IMR-90 (cell line): ENCODE measurements around the gene MAS1. TPM values are rescaled to one million over a fixed set of nuclear protein-coding genes. Genes with fewer than 3 reads are reported as not detected.

Experiments used
- ATAC-seq: fragments of 200-7000 bp; cut with Tn5 transposase; 2 replicates; pipeline ENCODE4 v1.9.1; 2020; ENCODE audit warnings: low read depth, mild to moderate bottlenecking, moderate library complexity
- BruUV-seq: library from RNA; stranded (reverse); fragments of 400-500 nt; replicated peaks from 2 replicates; lab custom pipeline; 2021; lab: Mats Ljungman, UMichigan
- CTCF ChIA-PET: fragments of 300-600 bp; formaldehyde crosslinking; extraction: SDS; loops from one replicate; lab custom pipeline; 2021; ENCODE audit warnings: antibody characterized with exemption; lab: Yijun Ruan, JAX
- POLR2A ChIA-PET: fragments of 300-600 bp; sonication (Branson Sonifier 250); formaldehyde crosslinking; loops from one replicate; lab custom pipeline; 2022; ENCODE audit warnings: antibody characterized with exemption; ENCODE audit not compliant: unreplicated experiment; lab: Charles Lee
- DNase-seq: peaks from one replicate; pipeline ENCODE4 v3.0.0; 2013
- H2AFZ ChIP-seq: replicated peaks from 2 replicates; pipeline ENCODE3; 2013; ENCODE audit warnings: low read length, mild to moderate bottlenecking; ENCODE audit not compliant: poor library complexity
- H2AK5ac ChIP-seq: 2 replicates; pipeline ENCODE4 v1.6.1; 2013; ENCODE audit warnings: low read depth, low read length, inconsistent platforms
- H2AK9ac ChIP-seq: replicated peaks from 2 replicates; pipeline ENCODE3; 2013; ENCODE audit warnings: mild to moderate bottlenecking, low read depth, low read length, moderate library complexity; ENCODE audit not compliant: poor library complexity
- H2BK120ac ChIP-seq: 2 replicates; pipeline ENCODE4 v1.6.1; 2013; ENCODE audit warnings: low read depth, low read length, inconsistent platforms
- H2BK15ac ChIP-seq: 3 replicates; pipeline ENCODE4 v1.6.1; 2013; ENCODE audit warnings: low read depth, low read length, inconsistent platforms
- H2BK20ac ChIP-seq: 2 replicates; pipeline ENCODE4 v1.6.1; 2013; ENCODE audit warnings: low read depth, mild to moderate bottlenecking, inconsistent platforms, low read length, moderate library complexity
- H2BK5ac ChIP-seq: 2 replicates; pipeline ENCODE4 v1.6.1; 2013; ENCODE audit warnings: mild to moderate bottlenecking, low read depth, low read length, inconsistent platforms; ENCODE audit not compliant: poor library complexity, severe bottlenecking
- H3K14ac ChIP-seq: replicated peaks from 2 replicates; pipeline ENCODE4 v1.6.1; 2013; ENCODE audit warnings: low read depth, low read length, inconsistent platforms
- H3K18ac ChIP-seq: 2 replicates; pipeline ENCODE4 v1.6.1; 2013; ENCODE audit warnings: low read depth, low read length, control low read depth
- H3K23ac ChIP-seq: 2 replicates; pipeline ENCODE4 v1.6.1; 2013; ENCODE audit warnings: low read depth, low read length, inconsistent platforms
- H3K27ac ChIP-seq: 2 replicates; pipeline ENCODE4 v1.5.1; 2013; ENCODE audit warnings: mild to moderate bottlenecking, control low read depth, low read length; ENCODE audit not compliant: insufficient read depth
- H3K27me3 ChIP-seq: 2 replicates; pipeline ENCODE4 v1.6.1; 2013; ENCODE audit warnings: low read length; ENCODE audit not compliant: control insufficient read depth, insufficient read depth
- H3K36me3 ChIP-seq: 2 replicates; pipeline ENCODE4 v1.6.1; 2013; ENCODE audit warnings: low read length, mixed read lengths; ENCODE audit not compliant: control insufficient read depth, insufficient read depth
- H3K4ac ChIP-seq: 2 replicates; pipeline ENCODE4 v1.6.1; 2013; ENCODE audit warnings: low read depth, low read length, inconsistent platforms
- H3K4me1 ChIP-seq: 2 replicates; pipeline ENCODE4 v1.6.1; 2013; ENCODE audit warnings: low read length, mixed read lengths; ENCODE audit not compliant: control insufficient read depth, insufficient read depth
- H3K4me2 ChIP-seq: 2 replicates; pipeline ENCODE4 v1.6.1; 2013; ENCODE audit warnings: low read depth, mild to moderate bottlenecking, control low read depth, low read length, moderate library complexity
- H3K4me3 ChIP-seq: 2 replicates; pipeline ENCODE4 v1.5.1; 2013; ENCODE audit warnings: low read depth, mild to moderate bottlenecking, control low read depth, low read length, moderate library complexity; ENCODE audit not compliant: insufficient read depth
- H3K56ac ChIP-seq: 2 replicates; pipeline ENCODE4 v1.6.1; 2013; ENCODE audit warnings: low read length, inconsistent platforms; ENCODE audit not compliant: insufficient read depth; ENCODE audit errors: extremely low read depth
- H3K79me1 ChIP-seq, 2 experiments: 2 replicates each; pipeline ENCODE4 v1.6.1; 2013; ENCODE audit warnings: low read length in 2 of 2, inconsistent platforms in 1 of 2, low read depth in 1 of 2
- H3K9ac ChIP-seq: 2 replicates; pipeline ENCODE4 v1.6.1; 2013; ENCODE audit warnings: low read depth, low read length, control low read depth
- H3K9me1 ChIP-seq: 2 replicates; pipeline ENCODE4 v1.6.1; 2013; ENCODE audit warnings: low read length, inconsistent platforms; ENCODE audit not compliant: insufficient read depth
- H3K9me3 ChIP-seq: 2 replicates; pipeline ENCODE4 v1.6.1; 2013; ENCODE audit warnings: low read length; ENCODE audit not compliant: control insufficient read depth, insufficient read depth
- H4K20me1 ChIP-seq: 2 replicates; pipeline ENCODE4 v1.6.1; 2013; ENCODE audit warnings: low read length, inconsistent platforms; ENCODE audit not compliant: insufficient read depth
- H4K5ac ChIP-seq: 2 replicates; pipeline ENCODE4 v1.6.1; 2013; ENCODE audit warnings: mild to moderate bottlenecking, low read depth, low read length, control low read depth
- H4K8ac ChIP-seq, 2 experiments: 2 replicates each; pipeline ENCODE4 v1.6.1; 2013; ENCODE audit warnings: low read depth in 2 of 2, low read length in 2 of 2, control low read depth in 1 of 2, inconsistent platforms in 1 of 2
- H4K91ac ChIP-seq: 2 replicates; pipeline ENCODE4 v1.6.1; 2013; ENCODE audit warnings: low read depth, low read length, inconsistent platforms; ENCODE audit not compliant: insufficient read depth
- BHLHE40 ChIP-seq: fragments of 150-350 bp; IDR thresholded peaks from 2 replicates; pipeline ENCODE4 v1.6.1; 2016; ENCODE audit warnings: mild to moderate bottlenecking, low read depth, low read length
- CEBPB ChIP-seq: IDR thresholded peaks from 2 replicates; pipeline ENCODE4 v1.6.1; 2012; ENCODE audit warnings: low read depth, low read length, improper control_type of control experiment
- CHD1 ChIP-seq: IDR thresholded peaks from 2 replicates; pipeline ENCODE4 v1.6.1; 2012; ENCODE audit warnings: low read depth, low read length, improper control_type of control experiment
- FOS ChIP-seq: fragments of 150-350 bp; IDR thresholded peaks from 2 replicates; pipeline ENCODE4 v1.6.1; 2016; ENCODE audit warnings: low read depth, low read length
- MAFK ChIP-seq: IDR thresholded peaks from 2 replicates; pipeline ENCODE4 v1.6.1; 2012; ENCODE audit warnings: low read depth, low read length, improper control_type of control experiment
- MAZ ChIP-seq: IDR thresholded peaks from 2 replicates; pipeline ENCODE4 v1.6.1; 2012; ENCODE audit warnings: low read depth, mild to moderate bottlenecking, low read length, improper control_type of control experiment, moderate library complexity, borderline replicate concordance
- MXI1 ChIP-seq: IDR thresholded peaks from 2 replicates; pipeline ENCODE4 v1.6.1; 2012; ENCODE audit warnings: low read depth, mild to moderate bottlenecking, low read length, moderate library complexity, borderline replicate concordance
- NFE2L2 ChIP-seq: fragments of 150-350 bp; IDR thresholded peaks from 2 replicates; pipeline ENCODE4 v1.6.1; 2016; ENCODE audit warnings: low read depth, mild to moderate bottlenecking, low read length
- POLR2A ChIP-seq: IDR thresholded peaks from 2 replicates; pipeline ENCODE4 v1.6.1; 2012; ENCODE audit warnings: mild to moderate bottlenecking, low read depth, low read length
- RAD21 ChIP-seq: IDR thresholded peaks from 2 replicates; pipeline ENCODE4 v1.6.1; 2012; ENCODE audit warnings: low read length, improper control_type of control experiment
- RCOR1 ChIP-seq: IDR thresholded peaks from 2 replicates; pipeline ENCODE4 v1.6.1; 2012; ENCODE audit warnings: mild to moderate bottlenecking, low read length, improper control_type of control experiment; ENCODE audit not compliant: insufficient replicate concordance
- RFX5 ChIP-seq: IDR thresholded peaks from 2 replicates; pipeline ENCODE4 v1.8.0; 2012; ENCODE audit warnings: low read depth, mild to moderate bottlenecking, low read length, moderate library complexity
- SMC3 ChIP-seq: fragments of 150-350 bp; IDR thresholded peaks from 2 replicates; pipeline ENCODE4 v1.6.1; 2016; ENCODE audit warnings: low read depth, mild to moderate bottlenecking, antibody characterized with exemption, low read length, moderate library complexity
- WGBS, 2 experiments: methylation state at CpG; one replicate each; pipeline versions ENCODE4 v1.1.5 to v1.1.7; 2013; ENCODE audit warnings: missing lambda C conversion rate in 2 of 2; ENCODE audit not compliant: insufficient read length in 1 of 2; ENCODE audit errors: extremely low coverage in 2 of 2; 5-methylcytosine and 5-hydroxymethylcytosine counted together
- dilution Hi-C: fragments of 300-500 bp; cut with HindIII; formaldehyde crosslinking; loops from one replicate; pipeline ENCODE4 v1.14.3; 2018; ENCODE audit warnings: low sequenced_read_pairs; ENCODE audit not compliant: unreplicated experiment
- in situ Hi-C: fragments of 300-500 bp; cut with MboI; formaldehyde crosslinking; loops from 3 replicates; pipeline ENCODE4 v1.14.3; 2019; ENCODE audit warnings: low sequenced_read_pairs, inconsistent platforms, mixed read lengths
- intact Hi-C: fragments of 100-400 bp; cut with micrococcal nuclease; formaldehyde crosslinking; loops from 2 replicates; pipeline ENCODE4 v1.10.0; 2022
- polyA plus RNA-seq, 3 experiments: library from polyadenylated mRNA; depleted of rRNA; stranded (reverse); fragments of >200 nt; gene quantifications; 2 replicates each; pipeline ENCODE4 v1.2.3, GENCODE V29; 2012; ENCODE audit warnings: low replicate concordance in 1 of 3
- total RNA-seq: library from RNA; depleted of rRNA; stranded (reverse); fragments of >200 nt; gene quantifications from 2 replicates; pipeline ENCODE4 v1.2.3, GENCODE V29; 2012
- TF ChIP-seq, protein P1 (sequence below): conservative IDR thresholded peaks from 2 replicates; pipeline ENCODE4 v1.5.1; 2012; ENCODE audit warnings: mild to moderate bottlenecking, low read depth, low read length, improper control_type of control experiment
- TF ChIP-seq, protein P2 (sequence below): fragments of 150-350 bp; IDR thresholded peaks from 2 replicates; pipeline ENCODE4 v1.6.1; 2016; ENCODE audit warnings: low read depth, mild to moderate bottlenecking, low read length, moderate library complexity, borderline replicate concordance
- TF ChIP-seq, protein P3 (sequence below): fragments of 150-350 bp; IDR thresholded peaks from 2 replicates; pipeline ENCODE4 v1.6.1; 2017; ENCODE audit warnings: mild to moderate bottlenecking, antibody characterized with exemption, low read length, low read depth

MAS1 gene
- total and polyA plus RNA-seq, 2 of the 4 experiments (the other 2 are of a cell fraction) = under 0.01 TPM; not detected in 1

DNA sequence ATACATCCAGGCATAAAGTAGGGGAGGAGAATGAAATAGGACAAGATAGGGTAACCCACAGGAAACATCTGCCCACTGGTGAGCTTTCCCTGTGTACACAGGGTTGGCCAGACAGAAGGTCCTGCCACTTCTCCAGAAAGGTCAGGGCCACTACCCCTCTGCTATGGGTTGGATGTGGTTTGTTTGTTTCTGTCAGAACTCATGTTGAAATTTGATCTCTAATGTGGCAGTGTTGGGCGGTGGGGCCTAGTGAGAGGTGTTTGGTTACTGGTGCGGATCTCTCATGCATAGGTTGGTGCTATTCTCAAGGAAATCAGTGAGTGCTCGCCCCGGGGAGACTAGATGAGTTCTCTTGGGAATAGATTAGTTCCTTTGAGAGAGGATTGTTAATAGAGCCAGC lies 15.6 kb upstream of the MAS1 start:
- ATAC-seq = no peak
- Histone ChIP-seq H3K56ac (no peak overlapping the region), H3K18ac (no peak overlapping the region), H3K9ac (no peak overlapping the region), H3K9me1 (no peaks in the 10 kb centered on the region), H4K20me1 (no peaks in the 10 kb centered on the region), H4K8ac (no peak overlapping the region), H3K9me3 (no peaks in the 10 kb centered on the region), H2BK15ac (no peak overlapping the region), H2AFZ (no peak overlapping the region), H3K27me3 (peaks cover 11% of the 10 kb centered on the region), H3K14ac (no peak overlapping the region), H2AK9ac (no peak overlapping the region), H3K4ac (no peak overlapping the region), H4K5ac (no peak overlapping the region), H3K4me1 (no peaks in the 10 kb centered on the region), H3K27ac (no peak overlapping the region), H2BK20ac (no peak overlapping the region), H3K4me2 (no peak overlapping the region), H3K4me3 (no peak overlapping the region), H3K36me3 (no peaks in the 10 kb centered on the region), H2AK5ac (no peak overlapping the region), H3K79me1 (no peaks in the 10 kb centered on the region), H2BK120ac (no peak overlapping the region), H2BK5ac (no peak overlapping the region), H4K91ac (no peak overlapping the region), H3K23ac (no peak overlapping the region)
- BruUV-seq = no TSS peak
- no CpG with 5 or more reads among the region's 4 CpGs for WGBS, 2 experiments
- in situ Hi-C loops = no loop called here
- CTCF ChIA-PET = no interaction called here
- POLR2A ChIA-PET = no interaction called here
- dilution Hi-C loops = no loop called here
- intact Hi-C loops = no loop called here
- no peak for TF ChIP-seq NFE2L2
- TF ChIP-seq, protein P1, sequence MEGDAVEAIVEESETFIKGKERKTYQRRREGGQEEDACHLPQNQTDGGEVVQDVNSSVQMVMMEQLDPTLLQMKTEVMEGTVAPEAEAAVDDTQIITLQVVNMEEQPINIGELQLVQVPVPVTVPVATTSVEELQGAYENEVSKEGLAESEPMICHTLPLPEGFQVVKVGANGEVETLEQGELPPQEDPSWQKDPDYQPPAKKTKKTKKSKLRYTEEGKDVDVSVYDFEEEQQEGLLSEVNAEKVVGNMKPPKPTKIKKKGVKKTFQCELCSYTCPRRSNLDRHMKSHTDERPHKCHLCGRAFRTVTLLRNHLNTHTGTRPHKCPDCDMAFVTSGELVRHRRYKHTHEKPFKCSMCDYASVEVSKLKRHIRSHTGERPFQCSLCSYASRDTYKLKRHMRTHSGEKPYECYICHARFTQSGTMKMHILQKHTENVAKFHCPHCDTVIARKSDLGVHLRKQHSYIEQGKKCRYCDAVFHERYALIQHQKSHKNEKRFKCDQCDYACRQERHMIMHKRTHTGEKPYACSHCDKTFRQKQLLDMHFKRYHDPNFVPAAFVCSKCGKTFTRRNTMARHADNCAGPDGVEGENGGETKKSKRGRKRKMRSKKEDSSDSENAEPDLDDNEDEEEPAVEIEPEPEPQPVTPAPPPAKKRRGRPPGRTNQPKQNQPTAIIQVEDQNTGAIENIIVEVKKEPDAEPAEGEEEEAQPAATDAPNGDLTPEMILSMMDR = no peak
- no peak for TF ChIP-seq MAFK
- no peak for TF ChIP-seq MAZ
- TF ChIP-seq CEBPB = no peak
- no peak for TF ChIP-seq FOS
- no peak for TF ChIP-seq CHD1
- no peak for TF ChIP-seq BHLHE40
- TF ChIP-seq POLR2A = no peak
- no peak for TF ChIP-seq SMC3
- TF ChIP-seq, protein P2, sequence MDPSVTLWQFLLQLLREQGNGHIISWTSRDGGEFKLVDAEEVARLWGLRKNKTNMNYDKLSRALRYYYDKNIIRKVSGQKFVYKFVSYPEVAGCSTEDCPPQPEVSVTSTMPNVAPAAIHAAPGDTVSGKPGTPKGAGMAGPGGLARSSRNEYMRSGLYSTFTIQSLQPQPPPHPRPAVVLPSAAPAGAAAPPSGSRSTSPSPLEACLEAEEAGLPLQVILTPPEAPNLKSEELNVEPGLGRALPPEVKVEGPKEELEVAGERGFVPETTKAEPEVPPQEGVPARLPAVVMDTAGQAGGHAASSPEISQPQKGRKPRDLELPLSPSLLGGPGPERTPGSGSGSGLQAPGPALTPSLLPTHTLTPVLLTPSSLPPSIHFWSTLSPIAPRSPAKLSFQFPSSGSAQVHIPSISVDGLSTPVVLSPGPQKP = no peak
- TF ChIP-seq RCOR1 = no peak
- no peak for TF ChIP-seq RAD21
- no peak for TF ChIP-seq RFX5
- TF ChIP-seq, protein P3, sequence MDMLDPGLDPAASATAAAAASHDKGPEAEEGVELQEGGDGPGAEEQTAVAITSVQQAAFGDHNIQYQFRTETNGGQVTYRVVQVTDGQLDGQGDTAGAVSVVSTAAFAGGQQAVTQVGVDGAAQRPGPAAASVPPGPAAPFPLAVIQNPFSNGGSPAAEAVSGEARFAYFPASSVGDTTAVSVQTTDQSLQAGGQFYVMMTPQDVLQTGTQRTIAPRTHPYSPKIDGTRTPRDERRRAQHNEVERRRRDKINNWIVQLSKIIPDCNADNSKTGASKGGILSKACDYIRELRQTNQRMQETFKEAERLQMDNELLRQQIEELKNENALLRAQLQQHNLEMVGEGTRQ = no peak
- no peak for TF ChIP-seq MXI1
- DNase-seq = no peak
